ENCODE data around the gene ERC2.

DNA sequence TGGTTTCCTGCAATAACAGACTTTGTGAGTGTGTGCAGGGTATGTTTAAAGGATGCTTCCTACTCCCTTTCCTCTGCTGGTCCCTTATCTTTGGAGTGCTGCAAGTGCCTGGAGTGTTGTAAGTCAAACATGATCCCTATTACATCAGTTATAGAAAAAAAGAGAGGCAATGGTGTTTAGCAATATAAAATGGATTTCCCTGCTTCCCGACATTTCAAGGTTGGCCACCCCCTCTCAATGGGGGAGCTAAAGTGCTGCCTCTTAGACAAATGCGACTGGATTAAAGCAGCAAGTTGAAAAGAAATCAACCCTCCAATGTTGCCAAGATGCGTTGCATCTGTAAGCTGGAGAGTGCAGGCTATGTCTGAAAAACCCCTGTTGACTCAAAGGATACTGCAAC, 778.1 kb downstream of the ERC2 start:
- TF ChIP-seq, protein P1, sequence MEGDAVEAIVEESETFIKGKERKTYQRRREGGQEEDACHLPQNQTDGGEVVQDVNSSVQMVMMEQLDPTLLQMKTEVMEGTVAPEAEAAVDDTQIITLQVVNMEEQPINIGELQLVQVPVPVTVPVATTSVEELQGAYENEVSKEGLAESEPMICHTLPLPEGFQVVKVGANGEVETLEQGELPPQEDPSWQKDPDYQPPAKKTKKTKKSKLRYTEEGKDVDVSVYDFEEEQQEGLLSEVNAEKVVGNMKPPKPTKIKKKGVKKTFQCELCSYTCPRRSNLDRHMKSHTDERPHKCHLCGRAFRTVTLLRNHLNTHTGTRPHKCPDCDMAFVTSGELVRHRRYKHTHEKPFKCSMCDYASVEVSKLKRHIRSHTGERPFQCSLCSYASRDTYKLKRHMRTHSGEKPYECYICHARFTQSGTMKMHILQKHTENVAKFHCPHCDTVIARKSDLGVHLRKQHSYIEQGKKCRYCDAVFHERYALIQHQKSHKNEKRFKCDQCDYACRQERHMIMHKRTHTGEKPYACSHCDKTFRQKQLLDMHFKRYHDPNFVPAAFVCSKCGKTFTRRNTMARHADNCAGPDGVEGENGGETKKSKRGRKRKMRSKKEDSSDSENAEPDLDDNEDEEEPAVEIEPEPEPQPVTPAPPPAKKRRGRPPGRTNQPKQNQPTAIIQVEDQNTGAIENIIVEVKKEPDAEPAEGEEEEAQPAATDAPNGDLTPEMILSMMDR (IDR thresholded peaks at IDR 0.05), result no peak
- TF ChIP-seq POLR2AphosphoS5 (IDR thresholded peaks at IDR 0.05) (no peak), POLR2A (IDR thresholded peaks at IDR 0.05) (no peak), EP300 (IDR thresholded peaks at IDR 0.05) (no peak)
